Metanephros (tissue), 1 donor: Measurements from ENCODE around the gene RSRP1. TPM values are rescaled to one million over a fixed set of nuclear protein-coding genes. Genes with fewer than 3 reads are reported as not detected.

Source experiments
- total RNA-seq: library from RNA; depleted of rRNA; stranded (reverse); fragments of >200 nt; gene quantifications from one replicate; pipeline ENCODE4 v1.2.3, GENCODE V29; 2014

Gene RSRP1
- total RNA-seq: 144 TPM

GRCh38 chr1:25247024-25247828 is at the start of gene RSRP1:
RSRP1 (minus strand) TSS chr1:25247454; CDS start chr1:25246963, 491 bp downstream.

GRCh38 chr1:25272238-25272637 is 25.0 kb upstream of the RSRP1 start, which contains the start of gene RHD:
RHD (plus strand) TSS chr1:25272509; CDS start chr1:25272548, 39 bp downstream.

GRCh38 chr1:25232027-25232865 is 15.0 kb downstream of the RSRP1 start, which contains the start of gene SYF2:
SYF2 (minus strand) TSS chr1:25232502; CDS start chr1:25232467, 35 bp downstream.

Other genes starting within 250 kb of the RSRP1 start
- 32.1 TPM for gene SYF2, start 15.0 kb downstream of the RSRP1 start, total RNA-seq
- 3.8 TPM for gene RHD, start 25.1 kb upstream of the RSRP1 start, total RNA-seq
- 82.5 TPM for gene TMEM50A, start 90.9 kb upstream of the RSRP1 start, total RNA-seq
- gene RHCE, start 173.4 kb upstream of the RSRP1 start, total RNA-seq: 4.9 TPM
- 15.5 TPM for gene MACO1, start 183.4 kb upstream of the RSRP1 start, total RNA-seq